WI38 (cell line): ENCODE measurements around the gene FANCD2OS.

Experiments used
- H3K4me3 ChIP-seq: 2 replicates; pipeline ENCODE4 v1.5.1; 2011; ENCODE audit warnings: low read depth, mild to moderate bottlenecking, control low read depth, low read length
- CTCF ChIP-seq: IDR thresholded peaks from 2 replicates; pipeline ENCODE4 v1.5.1; 2012; ENCODE audit warnings: low read depth, mild to moderate bottlenecking, control low read depth, low read length

The FANCD2OS gene

GRCh38 chr3:10055097-10055496 lies 53.0 kb downstream of the FANCD2OS start:
- no peak overlapping the region for H3K4me3 ChIP-seq
- no peak for TF ChIP-seq CTCF
